ENCODE measurements around the gene PALD1. TPM values are rescaled to one million over a fixed set of nuclear protein-coding genes. Genes with fewer than 3 reads are reported as not detected.

PALD1 gene
- total RNA-seq, 1 donor from 2014 or later, result 1.8 TPM

GRCh38 chr10:70472799-70473454, 5.6 kb upstream of the PALD1 start:
- FAIRE-seq (no peak), DNase-seq (ENCODE audit: low read depth) (no peak)
- Mint-ChIP-seq H3K4me1 (ENCODE audit: low read depth, unreplicated experiment) (peaks cover 9% of the 10 kb centered on the region), H3K4me3 (ENCODE audit: unreplicated experiment) (no peak overlapping the region), H3K9me3 (ENCODE audit: unreplicated experiment) (no peaks in the 10 kb centered on the region), H3K27ac (ENCODE audit: unreplicated experiment) (no peak overlapping the region), H3K27me3 (ENCODE audit: low read depth, unreplicated experiment) (peaks cover 59% of the 10 kb centered on the region), H3K36me3 (ENCODE audit: low read depth, unreplicated experiment) (peaks cover 2% of the 10 kb centered on the region)
- H3K9me3 ChIP-seq (ENCODE audit: insufficient read depth, low read depth, low read length), result no peaks in the 10 kb centered on the region
- H3K9ac ChIP-seq (ENCODE audit: low read length), result no peak overlapping the region
- no peaks in the 10 kb centered on the region for H3K79me2 ChIP-seq (ENCODE audit: insufficient read depth, low read length)
- no peaks in the 10 kb centered on the region for H4K20me1 ChIP-seq (ENCODE audit: insufficient read depth, low read length)
- no peak overlapping the region for H2AFZ ChIP-seq (ENCODE audit: low read depth, low read length)
- peaks cover 5% of the 10 kb centered on the region for H3K4me1 ChIP-seq (ENCODE audit: insufficient read depth, low read length)
- no peak overlapping the region for H3K4me2 ChIP-seq (ENCODE audit: low read length)
- H3K4me3 ChIP-seq (ENCODE audit: insufficient read depth, low read depth, low read length), result no peak overlapping the region
- H3K27me3 ChIP-seq (ENCODE audit: insufficient read depth, low read length), result peaks cover 12% of the 10 kb centered on the region
- no peak overlapping the region for H3K27ac ChIP-seq (ENCODE audit: low read depth, low read length)
- TF ChIP-seq EZH2 (IDR thresholded peaks at IDR 0.05; ENCODE audit: insufficient read depth, low read length), result no peak
- TF ChIP-seq CTCF (IDR thresholded peaks at IDR 0.05; ENCODE audit: insufficient read depth, low read depth, low read length), result no peak
- no peaks in the 10 kb centered on the region for H3K36me3 ChIP-seq (ENCODE audit: insufficient read depth, low read length)

DNA sequence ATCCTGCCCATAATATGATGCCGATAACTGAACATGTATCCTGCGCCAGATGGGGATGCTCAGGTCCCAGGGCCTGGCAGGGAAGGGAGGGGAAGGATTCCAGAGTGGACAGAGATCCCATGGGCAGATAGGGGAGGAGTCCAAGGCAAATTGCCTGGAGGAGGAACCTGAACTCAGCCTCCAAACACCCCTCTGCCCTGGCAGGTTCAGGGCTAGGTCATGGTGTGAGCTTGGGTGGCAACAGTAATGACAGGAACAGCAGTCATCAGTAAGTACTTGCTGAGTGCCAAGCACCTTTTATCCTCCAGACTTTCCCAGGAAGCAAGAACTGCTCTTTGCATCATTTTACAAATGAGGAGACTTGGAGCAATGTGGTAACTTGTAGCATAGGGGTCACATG, 3.8 kb upstream of the PALD1 start:
- Mint-ChIP-seq H3K4me1 (ENCODE audit: low read depth, unreplicated experiment) (peaks cover 9% of the 10 kb centered on the region), H3K27me3 (ENCODE audit: low read depth, unreplicated experiment) (peaks cover 51% of the 10 kb centered on the region), H3K27ac (ENCODE audit: unreplicated experiment) (no peak overlapping the region), H3K9me3 (ENCODE audit: unreplicated experiment) (no peaks in the 10 kb centered on the region), H3K4me3 (ENCODE audit: unreplicated experiment) (peak overlapping the region; percentile 57), H3K36me3 (ENCODE audit: low read depth, unreplicated experiment) (peaks cover 2% of the 10 kb centered on the region)
- Histone ChIP-seq H3K9me3 (ENCODE audit: insufficient read depth, low read depth, low read length) (no peaks in the 10 kb centered on the region), H3K4me1 (ENCODE audit: insufficient read depth, low read length) (peaks cover 15% of the 10 kb centered on the region), H2AFZ (ENCODE audit: low read depth, low read length) (no peak overlapping the region), H3K27me3 (ENCODE audit: insufficient read depth, low read length) (peaks cover 7% of the 10 kb centered on the region), H3K4me3 (ENCODE audit: insufficient read depth, low read depth, low read length) (no peak overlapping the region), H3K9ac (ENCODE audit: low read length) (no peak overlapping the region), H3K79me2 (ENCODE audit: insufficient read depth, low read length) (no peaks in the 10 kb centered on the region), H3K27ac (ENCODE audit: low read depth, low read length) (no peak overlapping the region), H4K20me1 (ENCODE audit: insufficient read depth, low read length) (peaks cover 1% of the 10 kb centered on the region), H3K4me2 (ENCODE audit: low read length) (no peak overlapping the region), H3K36me3 (ENCODE audit: insufficient read depth, low read length) (no peaks in the 10 kb centered on the region)
- FAIRE-seq (no peak), DNase-seq (ENCODE audit: low read depth) (no peak)
- TF ChIP-seq CTCF (IDR thresholded peaks at IDR 0.05; ENCODE audit: insufficient read depth, low read depth, low read length), result no peak
- no peak for TF ChIP-seq EZH2 (IDR thresholded peaks at IDR 0.05; ENCODE audit: insufficient read depth, low read length)

- peaks cover 15% of the 10 kb centered on the region for H3K4me1 ChIP-seq (ENCODE audit: insufficient read depth, low read length)
- Mint-ChIP-seq H3K9me3 (ENCODE audit: unreplicated experiment) (no peaks in the 10 kb centered on the region), H3K4me1 (ENCODE audit: low read depth, unreplicated experiment) (peaks cover 9% of the 10 kb centered on the region), H3K36me3 (ENCODE audit: low read depth, unreplicated experiment) (peaks cover 2% of the 10 kb centered on the region), H3K4me3 (ENCODE audit: unreplicated experiment) (no peak overlapping the region), H3K27me3 (ENCODE audit: low read depth, unreplicated experiment) (peaks cover 56% of the 10 kb centered on the region), H3K27ac (ENCODE audit: unreplicated experiment) (no peak overlapping the region)
- peak; percentile 59 for DNase-seq (ENCODE audit: low read depth)
- no peak for TF ChIP-seq EZH2 (IDR thresholded peaks at IDR 0.05; ENCODE audit: insufficient read depth, low read length)
- no peak for TF ChIP-seq CTCF (IDR thresholded peaks at IDR 0.05; ENCODE audit: insufficient read depth, low read depth, low read length)
- H3K4me2 ChIP-seq (ENCODE audit: low read length), result no peak overlapping the region
- H3K4me3 ChIP-seq (ENCODE audit: insufficient read depth, low read depth, low read length), result no peak overlapping the region
- no peaks in the 10 kb centered on the region for H3K36me3 ChIP-seq (ENCODE audit: insufficient read depth, low read length)
- H3K27ac ChIP-seq (ENCODE audit: low read depth, low read length), result no peak overlapping the region
- no peaks in the 10 kb centered on the region for H3K79me2 ChIP-seq (ENCODE audit: insufficient read depth, low read length)
- no peak for FAIRE-seq
- no peak overlapping the region for H2AFZ ChIP-seq (ENCODE audit: low read depth, low read length)
- peaks cover 8% of the 10 kb centered on the region for H3K27me3 ChIP-seq (ENCODE audit: insufficient read depth, low read length)
- H3K9me3 ChIP-seq (ENCODE audit: insufficient read depth, low read depth, low read length), result no peaks in the 10 kb centered on the region
- H3K9ac ChIP-seq (ENCODE audit: low read length), result no peak overlapping the region
- peaks cover 7% of the 10 kb centered on the region for H4K20me1 ChIP-seq (ENCODE audit: insufficient read depth, low read length)
Measured at GRCh38 chr10:70475661-70476060, 2.9 kb upstream of the PALD1 start.
